Measurements from ENCODE around the gene SCAI.

DNA sequence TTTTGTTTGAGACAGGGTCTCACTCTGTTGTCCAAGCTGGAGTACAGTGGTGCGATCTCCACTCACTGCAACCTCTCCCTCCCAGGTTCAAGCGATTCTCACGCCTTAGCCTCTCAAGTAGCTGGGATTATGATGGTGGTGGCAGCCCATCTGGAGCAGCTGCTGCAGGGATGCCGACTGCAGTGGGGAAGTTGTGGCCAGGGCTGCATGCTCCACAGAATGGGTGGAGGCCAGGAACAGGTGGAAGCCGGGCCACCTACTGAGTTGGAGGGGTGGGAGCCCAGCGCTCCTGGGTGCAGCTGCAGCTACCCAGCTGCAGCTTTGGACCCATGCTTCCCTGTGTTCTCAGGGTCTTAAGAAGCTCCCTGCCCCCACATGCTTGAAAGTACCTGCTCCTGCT lies 99.7 kb downstream of the SCAI start:
- no peak for TF ChIP-seq CTCF (IDR thresholded peaks at IDR 0.05)
- TF ChIP-seq, protein P1, sequence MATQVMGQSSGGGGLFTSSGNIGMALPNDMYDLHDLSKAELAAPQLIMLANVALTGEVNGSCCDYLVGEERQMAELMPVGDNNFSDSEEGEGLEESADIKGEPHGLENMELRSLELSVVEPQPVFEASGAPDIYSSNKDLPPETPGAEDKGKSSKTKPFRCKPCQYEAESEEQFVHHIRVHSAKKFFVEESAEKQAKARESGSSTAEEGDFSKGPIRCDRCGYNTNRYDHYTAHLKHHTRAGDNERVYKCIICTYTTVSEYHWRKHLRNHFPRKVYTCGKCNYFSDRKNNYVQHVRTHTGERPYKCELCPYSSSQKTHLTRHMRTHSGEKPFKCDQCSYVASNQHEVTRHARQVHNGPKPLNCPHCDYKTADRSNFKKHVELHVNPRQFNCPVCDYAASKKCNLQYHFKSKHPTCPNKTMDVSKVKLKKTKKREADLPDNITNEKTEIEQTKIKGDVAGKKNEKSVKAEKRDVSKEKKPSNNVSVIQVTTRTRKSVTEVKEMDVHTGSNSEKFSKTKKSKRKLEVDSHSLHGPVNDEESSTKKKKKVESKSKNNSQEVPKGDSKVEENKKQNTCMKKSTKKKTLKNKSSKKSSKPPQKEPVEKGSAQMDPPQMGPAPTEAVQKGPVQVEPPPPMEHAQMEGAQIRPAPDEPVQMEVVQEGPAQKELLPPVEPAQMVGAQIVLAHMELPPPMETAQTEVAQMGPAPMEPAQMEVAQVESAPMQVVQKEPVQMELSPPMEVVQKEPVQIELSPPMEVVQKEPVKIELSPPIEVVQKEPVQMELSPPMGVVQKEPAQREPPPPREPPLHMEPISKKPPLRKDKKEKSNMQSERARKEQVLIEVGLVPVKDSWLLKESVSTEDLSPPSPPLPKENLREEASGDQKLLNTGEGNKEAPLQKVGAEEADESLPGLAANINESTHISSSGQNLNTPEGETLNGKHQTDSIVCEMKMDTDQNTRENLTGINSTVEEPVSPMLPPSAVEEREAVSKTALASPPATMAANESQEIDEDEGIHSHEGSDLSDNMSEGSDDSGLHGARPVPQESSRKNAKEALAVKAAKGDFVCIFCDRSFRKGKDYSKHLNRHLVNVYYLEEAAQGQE (IDR thresholded peaks at IDR 0.05; ENCODE audit: insufficient read depth in 1 of 2, low read depth in 2 of 2, low read length in 1 of 2): no peak

All from Panc1 (cell line).